HG03575 (cell line): ENCODE measurements around the gene CAPN12.

Experiments used
- ATAC-seq: cut with Tn5 transposase; IDR thresholded peaks from one replicate; pipeline ENCODE4 v1.9.1; 2021; ENCODE audit not compliant: unreplicated experiment, insufficient number of reproducible peaks, low FRiP score; ENCODE audit errors: extremely low read depth

The CAPN12 gene

GRCh38 chr19:38704488-38705026 is 39.7 kb downstream of the CAPN12 start:
- ATAC-seq: no peak

- no peak for ATAC-seq
These were observed 40.8 kb downstream of the CAPN12 start for GRCh38 chr19:38703509-38703908.

- ATAC-seq: no peak
These were observed 42.0 kb downstream of the CAPN12 start for GRCh38 chr19:38702278-38702677.

- ATAC-seq: no peak
These were observed 42.7 kb downstream of the CAPN12 start for GRCh38 chr19:38701455-38702063.

- no peak for ATAC-seq
These were observed 43.3 kb downstream of the CAPN12 start for GRCh38 chr19:38700902-38701454.

- ATAC-seq: no peak
These were observed 43.8 kb downstream of the CAPN12 start for GRCh38 chr19:38700350-38700901.

GRCh38 chr19:38699647-38700349 is 44.5 kb downstream of the CAPN12 start:
- ATAC-seq: no peak

- no peak for ATAC-seq
These were observed 45.3 kb downstream of the CAPN12 start for GRCh38 chr19:38699027-38699346.

GRCh38 chr19:38698225-38699026 is 45.8 kb downstream of the CAPN12 start:
- no peak for ATAC-seq

GRCh38 chr19:38697641-38698071 is 46.6 kb downstream of the CAPN12 start:
- ATAC-seq: no peak

- no peak for ATAC-seq
These were observed 47.1 kb downstream of the CAPN12 start for GRCh38 chr19:38697197-38697596.

- no peak for ATAC-seq
These were observed 47.6 kb downstream of the CAPN12 start for GRCh38 chr19:38696729-38697055.

GRCh38 chr19:38695832-38696728 is 48.2 kb downstream of the CAPN12 start:
- ATAC-seq: no peak

GRCh38 chr19:38695317-38695683 is 49.0 kb downstream of the CAPN12 start:
- no peak for ATAC-seq

GRCh38 chr19:38693380-38694223 is 50.7 kb downstream of the CAPN12 start:
- ATAC-seq: no peak

GRCh38 chr19:38692458-38693379 is 51.6 kb downstream of the CAPN12 start:
- ATAC-seq: no peak

- ATAC-seq: no peak
These were observed 52.3 kb downstream of the CAPN12 start for GRCh38 chr19:38691938-38692457.
